VCaP (cell line): ENCODE results near the gene CCBE1.

Experiments used
- H3K27ac ChIP-seq: fragments of 450-650 bp; 2 replicates; pipeline ENCODE4 v1.5.1; 2017
- TF ChIP-seq, protein P1 (sequence below): fragments of 450-650 bp; conservative IDR thresholded peaks from 2 replicates; pipeline ENCODE4 v1.5.1; 2017; ENCODE audit warnings: mild to moderate bottlenecking, moderate library complexity

CCBE1 gene

DNA sequence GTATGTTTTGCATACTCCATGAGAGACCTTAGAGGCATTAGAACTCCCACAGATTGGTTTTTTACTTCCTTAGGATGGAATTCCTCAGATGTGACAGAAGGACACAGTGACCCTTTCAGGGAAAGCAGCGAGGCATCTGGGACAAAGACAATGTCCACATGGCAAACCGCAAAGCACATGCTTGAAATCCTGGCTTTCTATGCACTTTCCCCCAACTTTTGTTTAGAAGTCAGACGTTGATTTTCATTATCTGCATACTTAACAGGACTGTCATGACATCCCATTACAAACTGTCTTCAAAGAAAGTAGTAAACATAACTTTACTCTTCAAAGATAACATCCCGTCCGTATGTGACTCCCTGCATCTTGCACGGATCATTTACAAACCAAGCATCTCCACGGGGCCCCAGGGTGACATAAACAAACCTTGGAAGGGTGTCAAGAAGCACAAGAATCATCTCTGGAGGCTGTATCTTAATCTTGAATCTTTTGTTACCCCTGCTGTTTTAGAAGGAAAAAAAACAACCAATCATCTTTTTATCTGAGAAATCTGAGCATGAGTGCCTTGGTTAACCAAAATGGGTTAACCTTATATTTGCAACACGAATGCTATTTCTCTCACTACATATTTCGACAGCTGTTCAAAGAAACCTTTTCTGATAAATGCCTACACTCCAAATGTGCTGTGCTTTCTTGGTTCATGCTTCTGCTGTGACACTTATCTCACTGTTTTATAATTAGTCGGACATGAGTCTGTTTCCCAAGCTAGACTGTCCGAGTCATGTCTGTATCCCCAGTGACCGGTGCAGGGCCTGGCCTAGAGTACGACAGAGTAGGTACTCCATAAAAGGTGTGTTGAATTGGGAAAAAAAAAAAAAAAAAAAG is 90.8 kb downstream of the CCBE1 start:
- TF ChIP-seq, protein P1, sequence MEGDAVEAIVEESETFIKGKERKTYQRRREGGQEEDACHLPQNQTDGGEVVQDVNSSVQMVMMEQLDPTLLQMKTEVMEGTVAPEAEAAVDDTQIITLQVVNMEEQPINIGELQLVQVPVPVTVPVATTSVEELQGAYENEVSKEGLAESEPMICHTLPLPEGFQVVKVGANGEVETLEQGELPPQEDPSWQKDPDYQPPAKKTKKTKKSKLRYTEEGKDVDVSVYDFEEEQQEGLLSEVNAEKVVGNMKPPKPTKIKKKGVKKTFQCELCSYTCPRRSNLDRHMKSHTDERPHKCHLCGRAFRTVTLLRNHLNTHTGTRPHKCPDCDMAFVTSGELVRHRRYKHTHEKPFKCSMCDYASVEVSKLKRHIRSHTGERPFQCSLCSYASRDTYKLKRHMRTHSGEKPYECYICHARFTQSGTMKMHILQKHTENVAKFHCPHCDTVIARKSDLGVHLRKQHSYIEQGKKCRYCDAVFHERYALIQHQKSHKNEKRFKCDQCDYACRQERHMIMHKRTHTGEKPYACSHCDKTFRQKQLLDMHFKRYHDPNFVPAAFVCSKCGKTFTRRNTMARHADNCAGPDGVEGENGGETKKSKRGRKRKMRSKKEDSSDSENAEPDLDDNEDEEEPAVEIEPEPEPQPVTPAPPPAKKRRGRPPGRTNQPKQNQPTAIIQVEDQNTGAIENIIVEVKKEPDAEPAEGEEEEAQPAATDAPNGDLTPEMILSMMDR: no peak
- H3K27ac ChIP-seq: no peak overlapping the region

GRCh38 chr18:59605633-59606192 is 91.5 kb downstream of the CCBE1 start:
- TF ChIP-seq, protein P1: no peak
- no peak overlapping the region for H3K27ac ChIP-seq

- TF ChIP-seq, protein P1: no peak
- H3K27ac ChIP-seq: no peak overlapping the region
Measured at GRCh38 chr18:59604877-59605276, 92.3 kb downstream of the CCBE1 start.

GRCh38 chr18:59597049-59597448 is 100.2 kb downstream of the CCBE1 start:
- TF ChIP-seq, protein P1: no peak
- H3K27ac ChIP-seq: no peak overlapping the region

GRCh38 chr18:59593291-59593717 is 103.9 kb downstream of the CCBE1 start:
- TF ChIP-seq, protein P1: no peak
- H3K27ac ChIP-seq: no peak overlapping the region

GRCh38 chr18:59592624-59593023 is 104.6 kb downstream of the CCBE1 start:
- no peak overlapping the region for H3K27ac ChIP-seq
- TF ChIP-seq, protein P1: no peak

- TF ChIP-seq, protein P1: no peak
- no peak overlapping the region for H3K27ac ChIP-seq
Measured at GRCh38 chr18:59582395-59582794, 114.8 kb downstream of the CCBE1 start.
